B cell (primary cell): ENCODE results near the gene NMNAT2. TPM values are rescaled to one million over a fixed set of nuclear protein-coding genes. Genes with fewer than 3 reads are reported as not detected.

Experiments
- ATAC-seq: fragments of 200-7000 bp; cut with Tn5 transposase; one replicate; pipeline ENCODE4 v1.10.0; 2021; ENCODE audit warnings: low read depth, mild to moderate bottlenecking, moderate number of reproducible peaks, moderate library complexity
- CTCF ChIA-PET: fragments of 350-600 bp; sonication (Branson Sonifier 250); formaldehyde crosslinking; loops from one replicate; lab custom pipeline; 2021; ENCODE audit warnings: antibody characterized with exemption, inconsistent platforms; lab: Charles Lee
- POLR2A ChIA-PET: fragments of 350-600 bp; sonication (Branson Sonifier 250); formaldehyde crosslinking; loops from one replicate; lab custom pipeline; 2021; ENCODE audit warnings: antibody characterized with exemption; lab: Charles Lee
- DNase-seq: peaks from one replicate; pipeline ENCODE4 v3.0.0; 2013
- H2AFZ ChIP-seq: 2 replicates; pipeline ENCODE4 v1.6.1; 2012; ENCODE audit warnings: mild to moderate bottlenecking, low read depth, low read length; ENCODE audit not compliant: insufficient read depth, poor library complexity, severe bottlenecking
- H3K27ac ChIP-seq, 2 donors: 1 replicate in 1 of 2; 2 replicates in 1 of 2; pipeline ENCODE4 v1.5.1; 2012 to 2013; ENCODE audit warnings: low read length in 2 of 2, mild to moderate bottlenecking in 2 of 2, moderate library complexity in 1 of 2
- H3K27me3 ChIP-seq, 4 experiments: fragments of 200-600 bp in 1 of 4; sonication (generic) in 1 of 4; replicated peaks in 1 of 4; 1 replicate in 2 of 4; 2 replicates in 2 of 4; pipeline versions ENCODE4 v1.6.1 to v1.7.0; 2013 to 2016; ENCODE audit warnings: low read length in 3 of 4, mild to moderate bottlenecking in 2 of 4, mixed read lengths in 1 of 4, moderate library complexity in 1 of 4; ENCODE audit not compliant: insufficient read depth in 4 of 4, control insufficient read depth in 3 of 4; ENCODE audit errors: control extremely low read depth in 1 of 4
- H3K36me3 ChIP-seq, 2 experiments: replicated peaks in 1 of 2; 1 replicate in 1 of 2; 2 replicates in 1 of 2; pipeline versions ENCODE4 v1.6.1 to v1.7.1; 2013; ENCODE audit warnings: low read length in 1 of 2; ENCODE audit not compliant: insufficient read depth in 2 of 2, control insufficient read depth in 1 of 2; ENCODE audit errors: control extremely low read depth in 1 of 2, extremely low read depth in 1 of 2
- H3K4me1 ChIP-seq, 2 donors: fragments of 200-600 bp in 1 of 2; sonication (generic) in 1 of 2; 1 replicate in 1 of 2; 2 replicates in 1 of 2; pipeline versions ENCODE4 v1.5.1 to v1.6.1; 2013 to 2017; ENCODE audit warnings: low read length in 2 of 2; ENCODE audit not compliant: control insufficient read depth in 2 of 2, insufficient read depth in 2 of 2
- H3K4me2 ChIP-seq: replicated peaks from 2 replicates; pipeline ENCODE3; 2012; ENCODE audit warnings: mild to moderate bottlenecking, low read depth, low read length; ENCODE audit not compliant: poor library complexity, severe bottlenecking
- H3K4me3 ChIP-seq, 5 experiments: fragments of 200-600 bp in 1 of 5; sonication (generic) in 1 of 5; 1 replicate in 3 of 5; 2 replicates in 2 of 5; pipeline versions ENCODE4 v1.5.1 to v1.7.0; 2011 to 2016; ENCODE audit warnings: low read length in 4 of 5, mild to moderate bottlenecking in 4 of 5, low read depth in 2 of 5, control low read depth in 1 of 5, moderate library complexity in 1 of 5; ENCODE audit not compliant: insufficient read depth in 1 of 5; ENCODE audit errors: control extremely low read depth in 1 of 5, extremely low read depth in 1 of 5
- H3K79me2 ChIP-seq: fragments of 200-600 bp; sonication (generic); one replicate; pipeline ENCODE4 v1.6.0; 2016; ENCODE audit warnings: low read length; ENCODE audit not compliant: control insufficient read depth, insufficient read depth
- H3K9ac ChIP-seq: fragments of 200-600 bp; sonication (generic); 2 replicates; pipeline ENCODE4 v1.6.1; 2017; ENCODE audit warnings: mild to moderate bottlenecking, low read length, moderate library complexity
- H3K9me3 ChIP-seq, 3 donors: one replicate each; pipeline versions ENCODE4 v1.6.1 to v1.7.1; 2013; ENCODE audit warnings: low read length in 2 of 3; ENCODE audit not compliant: control insufficient read depth in 2 of 3, insufficient read depth in 1 of 3; ENCODE audit errors: control extremely low read depth in 1 of 3
- H4K20me1 ChIP-seq: 2 replicates; pipeline ENCODE4 v1.6.0; 2012; ENCODE audit warnings: mild to moderate bottlenecking, low read length; ENCODE audit not compliant: insufficient read depth, control insufficient read depth, poor library complexity, severe bottlenecking
- H3K27ac Mint-ChIP-seq: one replicate; pipeline ENCODE4 v1.8.0; 2021; ENCODE audit warnings: mixed read lengths
- H3K27me3 Mint-ChIP-seq: one replicate; pipeline ENCODE4 v1.8.0; 2021; ENCODE audit warnings: mixed read lengths
- H3K4me1 Mint-ChIP-seq: one replicate; pipeline ENCODE4 v1.8.0; 2021; ENCODE audit warnings: mixed read lengths
- H3K4me3 Mint-ChIP-seq: one replicate; pipeline ENCODE4 v1.8.0; 2021; ENCODE audit warnings: mixed read lengths
- H3K9me3 Mint-ChIP-seq: one replicate; pipeline ENCODE4 v1.8.0; 2022; ENCODE audit warnings: mixed read lengths; ENCODE audit not compliant: insufficient read depth
- EZH2 ChIP-seq: IDR thresholded peaks from 2 replicates; pipeline ENCODE4 v1.6.1; 2012; ENCODE audit warnings: borderline replicate concordance, low read depth, mild to moderate bottlenecking, moderate library complexity, low read length; ENCODE audit not compliant: insufficient read depth, poor library complexity, severe bottlenecking
- WGBS: methylation state at CpG from one replicate; pipeline ENCODE4 v1.1.5; 2013; ENCODE audit warnings: missing lambda C conversion rate; ENCODE audit not compliant: insufficient coverage; 5-methylcytosine and 5-hydroxymethylcytosine counted together
- intact Hi-C: fragments of 100-400 bp; cut with micrococcal nuclease; formaldehyde crosslinking; loops from one replicate; pipeline ENCODE4 v1.10.0; 2022
- polyA plus RNA-seq: library from polyadenylated mRNA; depleted of rRNA; stranded (reverse); fragments of >200 nt; gene quantifications from 2 replicates; pipeline ENCODE4 v1.2.3, GENCODE V29; 2012
- total RNA-seq, 2 donors: library from RNA; stranded (reverse); fragments of 120-200 nt in 1 of 2; gene quantifications; 1 replicate in 1 of 2; 2 replicates in 1 of 2; pipeline versions ENCODE4 v1.2.3 to v1.2.4, GENCODE V29; 2013 to 2022
- TF ChIP-seq, protein P1 (sequence below): fragments of 200-600 bp; IDR thresholded peaks from one replicate; pipeline ENCODE4 v1.8.0; 2022; ENCODE audit warnings: antibody characterized with exemption, mild to moderate bottlenecking

The NMNAT2 gene
- total and polyA plus RNA-seq, 2 donors (not counting 1 experiment from before 2014, with no cell fraction given): not detected

GRCh38 chr1:183365676-183366075, 52.5 kb downstream of the NMNAT2 start:
- Histone ChIP-seq H2AFZ (no peak overlapping the region), H3K9me3 (no peaks in the 10 kb centered on the region), H3K9ac (no peak overlapping the region), H3K27me3 (peaks cover 0 to 15% (median 0%) of the 10 kb centered on the region in 4 experiments), H3K4me2 (no peak overlapping the region), H3K4me1 (no peaks in the 10 kb centered on the region), H4K20me1 (no peaks in the 10 kb centered on the region), H3K79me2 (no peaks in the 10 kb centered on the region), H3K4me3 (no peak overlapping the region), H3K27ac (no peak overlapping the region), H3K36me3 (no peaks in the 10 kb centered on the region)
- POLR2A ChIA-PET: no interaction called here
- DNase-seq (no peak), ATAC-seq (no peak)
- Mint-ChIP-seq H3K4me1 (no peaks in the 10 kb centered on the region), H3K27me3 (peaks cover 50% of the 10 kb centered on the region), H3K9me3 (no peaks in the 10 kb centered on the region), H3K4me3 (no peak overlapping the region), H3K27ac (no peak overlapping the region)
- no peak for TF ChIP-seq EZH2
- TF ChIP-seq, protein P1, sequence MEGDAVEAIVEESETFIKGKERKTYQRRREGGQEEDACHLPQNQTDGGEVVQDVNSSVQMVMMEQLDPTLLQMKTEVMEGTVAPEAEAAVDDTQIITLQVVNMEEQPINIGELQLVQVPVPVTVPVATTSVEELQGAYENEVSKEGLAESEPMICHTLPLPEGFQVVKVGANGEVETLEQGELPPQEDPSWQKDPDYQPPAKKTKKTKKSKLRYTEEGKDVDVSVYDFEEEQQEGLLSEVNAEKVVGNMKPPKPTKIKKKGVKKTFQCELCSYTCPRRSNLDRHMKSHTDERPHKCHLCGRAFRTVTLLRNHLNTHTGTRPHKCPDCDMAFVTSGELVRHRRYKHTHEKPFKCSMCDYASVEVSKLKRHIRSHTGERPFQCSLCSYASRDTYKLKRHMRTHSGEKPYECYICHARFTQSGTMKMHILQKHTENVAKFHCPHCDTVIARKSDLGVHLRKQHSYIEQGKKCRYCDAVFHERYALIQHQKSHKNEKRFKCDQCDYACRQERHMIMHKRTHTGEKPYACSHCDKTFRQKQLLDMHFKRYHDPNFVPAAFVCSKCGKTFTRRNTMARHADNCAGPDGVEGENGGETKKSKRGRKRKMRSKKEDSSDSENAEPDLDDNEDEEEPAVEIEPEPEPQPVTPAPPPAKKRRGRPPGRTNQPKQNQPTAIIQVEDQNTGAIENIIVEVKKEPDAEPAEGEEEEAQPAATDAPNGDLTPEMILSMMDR: no peak
- CTCF ChIA-PET: no interaction called here
- intact Hi-C loops: no loop called here
- WGBS: 67% methylated on average over 1 of the region's 2 CpGs

DNA sequence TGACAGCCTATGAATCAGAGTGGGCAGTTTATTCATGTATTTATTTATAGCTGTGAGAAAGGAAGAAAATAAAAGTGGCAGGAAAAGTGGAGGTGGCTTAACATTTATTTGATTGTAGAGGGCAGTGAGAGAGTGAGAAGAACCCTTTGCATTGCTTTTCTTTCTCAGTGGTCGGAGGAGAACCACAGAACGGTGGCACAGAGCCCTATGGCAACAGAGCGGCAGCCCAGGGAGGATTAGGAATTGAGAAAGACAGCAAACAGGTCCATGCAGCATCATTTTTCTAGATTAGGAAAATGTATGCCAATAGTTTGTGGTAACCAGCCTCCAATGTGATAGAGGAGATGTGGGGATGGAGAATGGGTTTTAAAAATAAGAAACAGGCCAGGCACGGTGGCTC, 53.1 kb downstream of the NMNAT2 start:
- no peaks in the 10 kb centered on the region for H3K36me3 ChIP-seq
- Mint-ChIP-seq H3K27ac (no peak overlapping the region), H3K27me3 (peaks cover 47% of the 10 kb centered on the region), H3K4me1 (no peaks in the 10 kb centered on the region), H3K9me3 (no peaks in the 10 kb centered on the region), H3K4me3 (no peak overlapping the region)
- CTCF ChIA-PET: no interaction called here
- no peaks in the 10 kb centered on the region for H3K9me3 ChIP-seq
- no peak overlapping the region for H3K27ac ChIP-seq
- DNase-seq (no peak), ATAC-seq (no peak)
- POLR2A ChIA-PET: interaction anchor here (0.6 kb wide), 1 partner anchor 39 kb away, joined by 3 read pairs; no protein-coding TSS in a partner anchor
- no peak overlapping the region for H3K4me3 ChIP-seq
- no peak overlapping the region for H3K9ac ChIP-seq
- 100% methylated on average over 2 of the region's 4 CpGs for WGBS
- H3K4me2 ChIP-seq: no peak overlapping the region
- H3K4me1 ChIP-seq: no peaks in the 10 kb centered on the region
- H2AFZ ChIP-seq: no peak overlapping the region
- H3K27me3 ChIP-seq: peaks cover 0 to 14% (median 0%) of the 10 kb centered on the region in 4 experiments
- intact Hi-C loops: no loop called here
- TF ChIP-seq, protein P1: no peak
- TF ChIP-seq EZH2: no peak
- no peaks in the 10 kb centered on the region for H3K79me2 ChIP-seq
- H4K20me1 ChIP-seq: no peaks in the 10 kb centered on the region
